GM12892 (cell line): ENCODE data around the gene ZPR1. TPM values are rescaled to one million over a fixed set of nuclear protein-coding genes. Genes with fewer than 3 reads are reported as not detected.
"Not testable (repeated sequence)": the region's sequence is repeated elsewhere in the genome, so short reads cannot be mapped to it uniquely, and the experiment has no call there.

Experiments
- DNase-seq: peaks from one replicate; pipeline ENCODE4 v3.0.0; 2011; ENCODE audit not compliant: insufficient read length
- FAIRE-seq: peaks from 2 replicates; lab custom pipeline; 2011; peaks lifted over from hg19 to GRCh38; lab: Jason Lieb, UNC
- POLR2A ChIP-seq: IDR thresholded peaks from 2 replicates; pipeline ENCODE4 v1.6.1; 2011; ENCODE audit warnings: low read depth, low read length, control low read depth
- POLR2AphosphoS5 ChIP-seq: IDR thresholded peaks from 2 replicates; pipeline ENCODE4 v1.6.1; 2011; ENCODE audit warnings: low read depth, low read length, control low read depth
- TAF1 ChIP-seq: IDR thresholded peaks from 2 replicates; pipeline ENCODE4 v1.6.1; 2011; ENCODE audit warnings: low read depth, mild to moderate bottlenecking, control low read depth, low read length, borderline replicate concordance
- polyA plus RNA-seq: library from polyadenylated mRNA; unstranded; fragments of >200 nt; gene quantifications from one replicate; pipeline ENCODE4 v1.2.1, GENCODE V29; 2012; ENCODE audit warnings: missing spikeins, inconsistent platforms; ENCODE audit not compliant: missing spikeins

The ZPR1 gene
- 48.5 TPM for polyA plus RNA-seq

- DNase-seq, result peak; percentile 92
- TF ChIP-seq POLR2A (peak; percentile 93), TAF1 (peak; percentile 78), POLR2AphosphoS5 (peak; percentile 78; the same call in 1 of the 2 replicates)
- peak; percentile 100 for FAIRE-seq
These were observed at the start of gene ZPR1 for GRCh38 chr11:116787786-116788486. ZPR1 (minus strand) TSS chr11:116788023; CDS start chr11:116787990, 33 bp downstream.

DNA sequence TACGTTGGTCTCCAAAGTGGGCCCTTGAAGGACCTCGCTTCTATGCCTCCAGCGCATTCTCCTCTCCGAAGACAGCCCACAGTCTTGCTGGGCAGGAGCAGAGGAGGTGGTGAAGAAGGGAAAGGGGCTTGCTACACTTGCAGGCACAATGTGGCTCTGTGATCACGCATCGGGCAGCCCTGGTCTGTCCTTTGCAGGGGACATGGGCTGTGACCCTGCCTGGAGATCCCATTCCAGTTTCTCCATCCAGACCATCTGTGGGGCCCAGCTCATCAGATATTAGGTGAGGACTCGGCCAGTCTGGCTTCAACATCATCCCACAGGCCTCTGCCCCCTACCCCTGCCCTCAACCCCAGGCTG lies 48.8 kb upstream of the ZPR1 start:
- no peak for TF ChIP-seq POLR2A
- TF ChIP-seq TAF1, result no peak
- no peak for TF ChIP-seq POLR2AphosphoS5
- DNase-seq, result no peak
- FAIRE-seq, result no peak

DNA sequence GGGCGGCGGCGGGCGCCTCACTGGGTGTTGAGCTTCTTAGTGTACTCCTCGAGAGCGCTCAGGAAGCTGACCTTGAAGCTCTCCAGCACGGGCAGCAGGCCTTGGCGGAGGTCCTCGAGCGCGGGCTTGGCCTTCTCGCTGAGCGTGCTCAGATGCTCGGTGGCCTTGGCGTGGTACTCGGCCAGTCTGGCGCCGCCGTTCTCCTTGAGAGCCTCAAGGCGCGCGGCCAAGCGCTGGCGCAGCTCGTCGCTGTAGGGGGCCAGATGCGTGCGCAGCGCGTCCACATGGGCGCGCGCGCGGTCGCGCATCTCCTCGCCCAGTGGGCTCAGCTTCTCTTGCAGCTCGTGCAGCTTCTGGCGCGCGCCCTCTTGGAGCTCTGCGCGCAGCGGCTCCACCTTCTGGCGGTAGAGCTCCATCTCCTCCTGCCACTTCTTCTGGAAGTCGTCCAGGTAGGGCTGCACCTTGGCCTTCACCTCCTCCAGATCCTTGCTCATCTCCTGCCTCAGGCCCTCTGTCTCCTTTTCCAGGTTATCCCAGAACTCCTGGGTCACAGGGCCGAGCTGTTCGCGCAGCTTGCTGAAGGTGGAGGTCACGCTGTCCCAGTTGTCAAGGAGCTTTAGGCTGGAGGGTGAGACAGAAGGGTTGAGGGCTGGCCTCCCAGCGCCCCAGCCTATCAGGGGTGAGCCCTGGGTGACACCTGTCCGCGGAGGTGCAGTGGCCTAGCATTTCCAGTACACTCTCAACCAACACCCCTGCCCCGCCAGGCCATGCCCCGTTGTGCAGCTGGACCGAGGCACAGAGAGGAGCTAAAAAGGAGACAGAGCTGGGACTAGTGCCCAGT lies 48.2 kb upstream of the ZPR1 start:
- TF ChIP-seq TAF1 (no peak), POLR2A (peak; percentile 57; the same call in 1 of the 2 replicates), POLR2AphosphoS5 (no peak)
- FAIRE-seq (peak; percentile 96), DNase-seq (peak; percentile 92)

DNA sequence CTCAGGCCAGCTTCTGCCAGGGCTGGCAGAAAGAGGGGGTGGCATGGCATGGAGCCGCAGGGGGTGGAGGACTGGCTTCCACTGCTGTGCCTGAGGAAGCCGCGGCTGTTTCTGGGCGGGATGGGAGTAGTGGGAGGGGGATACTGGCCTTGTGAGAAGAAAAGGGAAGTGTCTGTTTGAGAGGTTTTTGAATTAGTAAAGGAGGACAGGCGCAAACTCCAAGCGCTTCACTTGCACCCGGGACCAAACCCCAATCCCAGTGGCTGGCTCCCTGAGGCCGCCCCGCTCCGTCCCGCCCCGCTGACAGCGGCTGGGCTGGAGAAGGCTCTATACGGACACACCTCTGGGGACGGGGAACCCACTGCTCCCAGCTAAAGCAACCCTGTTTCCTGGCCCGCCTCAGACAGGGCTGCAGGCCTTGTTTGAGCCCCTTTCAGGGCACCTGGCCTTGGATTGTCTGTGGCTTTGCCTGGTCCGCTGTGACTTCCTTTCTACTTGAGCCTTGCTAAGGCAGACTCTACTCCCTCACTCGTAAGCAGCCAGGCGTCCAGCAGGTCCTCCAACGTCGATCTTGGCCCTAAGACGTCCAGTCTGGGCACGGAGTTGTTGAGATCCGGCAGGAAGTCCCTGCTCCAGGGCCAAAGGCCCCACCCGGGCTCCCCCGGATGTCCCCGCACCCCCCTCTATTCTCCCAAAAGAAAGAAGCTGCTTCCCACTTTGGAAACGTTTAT lies 47.4 kb upstream of the ZPR1 start:
- FAIRE-seq, result no peak
- no peak for TF ChIP-seq TAF1
- no peak for TF ChIP-seq POLR2AphosphoS5
- no peak for TF ChIP-seq POLR2A
- no peak for DNase-seq

- DNase-seq, FAIRE-seq: not testable (repeated sequence)
These were observed 46.8 kb upstream of the ZPR1 start for GRCh38 chr11:116834535-116835041.

GRCh38 chr11:116833816-116834534 lies 46.2 kb upstream of the ZPR1 start:
- DNase-seq (no peak), FAIRE-seq (no peak)
- TF ChIP-seq POLR2A (no peak), POLR2AphosphoS5 (no peak), TAF1 (no peak)

GRCh38 chr11:116833491-116833815 lies 45.6 kb upstream of the ZPR1 start:
- DNase-seq, result no peak
- no peak for FAIRE-seq
- TF ChIP-seq TAF1 (no peak), POLR2A (no peak), POLR2AphosphoS5 (no peak)

DNA sequence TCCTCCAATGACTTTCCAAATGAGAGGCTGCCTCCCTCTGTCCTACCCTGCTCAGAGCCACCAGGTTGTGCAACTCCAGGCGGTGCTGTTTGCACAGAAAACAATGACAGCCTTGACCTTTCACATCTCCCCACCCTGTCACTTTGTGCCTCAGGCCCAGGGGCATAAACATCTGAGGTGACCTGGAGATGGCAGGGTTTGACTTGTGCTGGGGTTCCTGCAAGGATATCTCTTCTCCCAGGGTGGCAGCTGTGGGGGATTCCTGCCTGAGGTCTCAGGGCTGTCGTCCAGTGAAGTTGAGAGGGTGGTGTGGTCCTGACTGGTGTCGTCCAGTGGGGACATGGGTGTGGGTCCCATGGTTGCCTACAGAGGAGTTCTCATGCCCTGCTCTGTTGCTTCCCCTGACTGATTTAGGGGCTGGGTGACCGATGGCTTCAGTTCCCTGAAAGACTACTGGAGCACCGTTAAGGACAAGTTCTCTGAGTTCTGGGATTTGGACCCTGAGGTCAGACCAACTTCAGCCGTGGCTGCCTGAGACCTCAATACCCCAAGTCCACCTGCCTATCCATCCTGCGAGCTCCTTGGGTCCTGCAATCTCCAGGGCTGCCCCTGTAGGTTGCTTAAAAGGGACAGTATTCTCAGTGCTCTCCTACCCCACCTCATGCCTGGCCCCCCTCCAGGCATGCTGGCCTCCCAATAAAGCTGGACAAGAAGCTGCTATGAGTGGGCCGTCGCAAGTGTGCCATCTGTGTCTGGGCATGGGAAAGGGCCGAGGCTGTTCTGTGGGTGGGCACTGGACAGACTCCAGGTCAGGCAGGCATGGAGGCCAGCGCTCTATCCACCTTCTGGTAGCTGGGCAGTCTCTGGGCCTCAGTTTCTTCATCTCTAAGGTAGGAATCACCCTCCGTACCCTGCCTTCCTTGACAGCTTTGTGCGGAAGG lies 44.8 kb upstream of the ZPR1 start:
- TF ChIP-seq TAF1 (no peak), POLR2A (no peak), POLR2AphosphoS5 (no peak)
- peak; percentile 46 for FAIRE-seq
- no peak for DNase-seq

- TF ChIP-seq POLR2A, result no peak
- TF ChIP-seq POLR2AphosphoS5, result no peak
- TF ChIP-seq TAF1, result no peak
- FAIRE-seq, result no peak
- no peak for DNase-seq
These were observed 44.0 kb upstream of the ZPR1 start for GRCh38 chr11:116831790-116832349.

DNA sequence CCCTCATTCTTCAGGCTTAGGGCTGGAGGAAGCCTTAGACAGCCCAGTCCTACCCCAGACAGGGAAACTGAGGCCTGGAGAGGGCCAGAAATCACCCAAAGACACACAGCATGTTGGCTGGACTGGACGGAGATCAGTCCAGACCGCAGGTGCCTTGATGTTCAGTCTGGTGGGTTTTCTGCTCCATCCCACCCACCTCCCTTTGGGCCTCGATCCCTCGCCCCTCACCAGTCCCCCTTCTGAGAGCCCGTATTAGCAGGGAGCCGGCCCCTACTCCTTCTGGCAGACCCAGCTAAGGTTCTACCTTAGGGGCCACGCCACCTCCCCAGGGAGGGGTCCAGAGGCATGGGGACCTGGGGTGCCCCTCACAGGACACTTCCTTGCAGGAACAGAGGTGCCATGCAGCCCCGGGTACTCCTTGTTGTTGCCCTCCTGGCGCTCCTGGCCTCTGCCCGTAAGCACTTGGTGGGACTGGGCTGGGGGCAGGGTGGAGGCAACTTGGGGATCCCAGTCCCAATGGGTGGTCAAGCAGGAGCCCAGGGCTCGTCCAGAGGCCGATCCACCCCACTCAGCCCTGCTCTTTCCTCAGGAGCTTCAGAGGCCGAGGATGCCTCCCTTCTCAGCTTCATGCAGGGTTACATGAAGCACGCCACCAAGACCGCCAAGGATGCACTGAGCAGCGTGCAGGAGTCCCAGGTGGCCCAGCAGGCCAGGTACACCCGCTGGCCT lies 42.5 kb upstream of the ZPR1 start:
- TF ChIP-seq POLR2AphosphoS5, result no peak
- no peak for TF ChIP-seq TAF1
- TF ChIP-seq POLR2A, result no peak
- FAIRE-seq (no peak), DNase-seq (no peak)
